Measurements from ENCODE around the gene PORCN.
"Not testable (repeated sequence)": the region's sequence is repeated elsewhere in the genome, so short reads cannot be mapped to it uniquely, and the experiment has no call there.

The PORCN gene

GRCh38 chrX:48555731-48556325 is 47.0 kb downstream of the PORCN start:
- not testable (repeated sequence) for DNase-seq

- DNase-seq = peak; percentile 61
Observed at GRCh38 chrX:48558271-48558670, 49.5 kb downstream of the PORCN start.

GRCh38 chrX:48559636-48560035 is 50.8 kb downstream of the PORCN start:
- no peak for DNase-seq

DNA sequence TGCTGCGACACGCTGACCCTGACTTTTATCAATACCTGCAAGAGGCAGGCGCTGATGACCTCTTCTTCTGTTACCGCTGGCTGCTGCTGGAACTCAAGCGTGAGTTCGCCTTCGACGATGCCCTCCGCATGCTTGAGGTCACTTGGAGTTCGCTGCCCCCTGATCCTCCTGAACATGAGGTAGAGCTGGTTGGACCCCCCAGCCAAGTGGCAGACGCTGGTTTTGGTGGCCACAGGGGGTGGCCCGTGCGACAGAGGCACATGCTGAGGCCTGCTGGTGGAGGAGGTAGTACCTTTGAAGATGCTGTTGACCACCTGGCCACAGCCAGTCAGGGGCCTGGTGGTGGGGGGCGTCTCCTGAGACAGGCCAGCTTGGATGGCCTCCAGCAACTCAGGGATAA is 51.3 kb downstream of the PORCN start:
- DNase-seq = no peak

- DNase-seq = no peak
Observed at GRCh38 chrX:48560681-48561080, 51.9 kb downstream of the PORCN start.

- no peak for DNase-seq
Observed at GRCh38 chrX:48569958-48570357, 61.2 kb downstream of the PORCN start.
